ENCODE data around the gene ABHD6.

DNA sequence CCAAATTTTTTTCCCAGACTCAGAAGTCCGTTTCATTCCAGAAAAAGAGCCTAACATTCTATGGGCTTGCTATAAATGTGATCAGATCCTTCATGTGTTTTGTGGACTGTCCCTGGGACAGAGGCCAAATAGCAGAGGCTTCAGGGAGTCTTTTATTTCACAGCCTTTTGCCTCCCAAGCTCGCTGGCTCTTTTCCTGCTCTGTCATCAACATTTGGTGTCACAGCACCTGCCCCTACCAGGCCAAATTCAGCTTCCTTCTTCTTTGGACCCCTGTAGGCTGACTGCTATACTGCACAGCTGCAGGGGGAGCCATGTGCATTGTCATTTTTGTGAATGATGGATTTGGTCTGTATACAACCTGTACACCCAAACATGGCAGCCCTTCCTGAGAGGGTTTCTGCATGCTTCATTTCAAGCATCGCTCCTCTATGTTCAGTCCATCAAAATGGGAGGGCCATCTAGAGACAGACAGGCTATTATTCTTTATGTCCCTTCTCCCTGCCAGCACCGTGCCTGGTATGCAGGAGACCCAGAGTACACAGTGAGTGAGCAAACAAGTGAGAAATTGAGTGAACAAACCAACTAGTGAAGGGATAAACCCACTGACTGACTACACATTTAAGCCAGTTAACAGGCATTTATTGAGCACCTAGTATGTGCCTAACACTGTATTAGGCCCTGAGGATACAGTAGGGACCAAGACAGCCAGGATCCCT is 50.6 kb downstream of the ABHD6 start:
- TF ChIP-seq EGR1 (IDR thresholded peaks at IDR 0.05) (no peak), EP300 (IDR thresholded peaks at IDR 0.05; ENCODE audit: borderline replicate concordance) (no peak)
